Measurements from ENCODE around the gene ARID3B. TPM values are rescaled to one million over a fixed set of nuclear protein-coding genes. Genes with fewer than 3 reads are reported as not detected.

The ARID3B gene
- total RNA-seq, 1 donor = 3.6 TPM

DNA sequence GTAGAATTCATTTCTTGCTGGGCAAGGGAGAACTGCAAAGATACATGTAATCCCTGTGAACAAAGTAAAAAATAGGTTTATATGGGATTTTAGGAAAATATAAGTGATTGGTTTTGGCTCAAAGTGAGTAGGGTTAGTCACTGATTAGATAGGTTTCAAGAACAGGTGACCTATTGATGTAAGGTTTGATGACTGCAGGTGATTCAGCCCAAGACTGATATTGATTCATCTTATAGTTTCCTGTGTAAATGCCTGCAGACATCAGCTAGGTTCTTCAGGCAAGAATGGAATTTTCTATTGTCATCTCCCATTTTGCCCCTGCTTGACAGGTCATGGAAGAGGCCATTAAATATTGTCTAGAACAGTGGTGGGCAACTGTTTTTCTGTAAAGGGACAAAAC is 23.9 kb upstream of the ARID3B start:
- Histone ChIP-seq H4K20me1 (ENCODE audit: insufficient read depth, low read length) (no peaks in the 10 kb centered on the region), H3K4me2 (ENCODE audit: insufficient read depth, low read length) (no peak overlapping the region), H3K27me3 (ENCODE audit: insufficient read depth, low read length) (no peaks in the 10 kb centered on the region), H3K4me3 (ENCODE audit: insufficient read depth, low read length) (no peak overlapping the region), H3K4me1 (ENCODE audit: insufficient read depth, low read length) (peaks cover 6% of the 10 kb centered on the region), H3K27ac (ENCODE audit: low read depth, low read length) (no peak overlapping the region), H3K36me3 (ENCODE audit: insufficient read depth, low read length) (no peaks in the 10 kb centered on the region), H2AFZ (ENCODE audit: low read length) (no peak overlapping the region), H3K79me2 (ENCODE audit: insufficient read depth, low read length) (no peaks in the 10 kb centered on the region), H3K9me3 (ENCODE audit: low read depth, low read length) (no peaks in the 10 kb centered on the region)
- no peak for DNase-seq (ENCODE audit: insufficient read length, low spot score, missing footprints)
- TF ChIP-seq, protein P1, sequence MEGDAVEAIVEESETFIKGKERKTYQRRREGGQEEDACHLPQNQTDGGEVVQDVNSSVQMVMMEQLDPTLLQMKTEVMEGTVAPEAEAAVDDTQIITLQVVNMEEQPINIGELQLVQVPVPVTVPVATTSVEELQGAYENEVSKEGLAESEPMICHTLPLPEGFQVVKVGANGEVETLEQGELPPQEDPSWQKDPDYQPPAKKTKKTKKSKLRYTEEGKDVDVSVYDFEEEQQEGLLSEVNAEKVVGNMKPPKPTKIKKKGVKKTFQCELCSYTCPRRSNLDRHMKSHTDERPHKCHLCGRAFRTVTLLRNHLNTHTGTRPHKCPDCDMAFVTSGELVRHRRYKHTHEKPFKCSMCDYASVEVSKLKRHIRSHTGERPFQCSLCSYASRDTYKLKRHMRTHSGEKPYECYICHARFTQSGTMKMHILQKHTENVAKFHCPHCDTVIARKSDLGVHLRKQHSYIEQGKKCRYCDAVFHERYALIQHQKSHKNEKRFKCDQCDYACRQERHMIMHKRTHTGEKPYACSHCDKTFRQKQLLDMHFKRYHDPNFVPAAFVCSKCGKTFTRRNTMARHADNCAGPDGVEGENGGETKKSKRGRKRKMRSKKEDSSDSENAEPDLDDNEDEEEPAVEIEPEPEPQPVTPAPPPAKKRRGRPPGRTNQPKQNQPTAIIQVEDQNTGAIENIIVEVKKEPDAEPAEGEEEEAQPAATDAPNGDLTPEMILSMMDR (IDR thresholded peaks at IDR 0.05; ENCODE audit: extremely low read depth, low read depth, low read length) = no peak

DNA sequence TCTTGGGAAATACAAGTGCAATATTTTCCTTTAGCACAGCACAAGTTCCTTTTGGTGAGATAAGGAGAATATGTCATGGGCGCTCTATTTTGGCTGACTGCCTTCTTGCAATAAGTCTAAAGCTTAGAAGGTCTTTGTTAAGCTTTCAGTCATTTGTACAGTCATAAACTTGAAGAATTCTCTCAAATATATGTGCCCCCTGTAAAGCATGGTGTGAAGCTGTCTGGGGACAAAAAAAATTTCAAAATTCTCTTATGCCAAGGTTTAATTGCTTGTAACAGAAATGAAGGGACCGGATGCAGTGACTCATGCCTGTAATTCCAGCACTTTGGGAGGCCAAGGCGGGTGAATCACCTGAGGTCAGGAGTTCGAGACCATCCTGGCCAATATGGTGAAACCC is 21.7 kb upstream of the ARID3B start:
- no peaks in the 10 kb centered on the region for H3K79me2 ChIP-seq (ENCODE audit: insufficient read depth, low read length)
- TF ChIP-seq, protein P1 (IDR thresholded peaks at IDR 0.05; ENCODE audit: extremely low read depth, low read depth, low read length) = no peak
- peaks cover 9% of the 10 kb centered on the region for H3K4me1 ChIP-seq (ENCODE audit: insufficient read depth, low read length)
- no peaks in the 10 kb centered on the region for H4K20me1 ChIP-seq (ENCODE audit: insufficient read depth, low read length)
- H3K4me3 ChIP-seq (ENCODE audit: insufficient read depth, low read length) = no peak overlapping the region
- DNase-seq (ENCODE audit: insufficient read length, low spot score, missing footprints) = peak; percentile 43
- no peaks in the 10 kb centered on the region for H3K27me3 ChIP-seq (ENCODE audit: insufficient read depth, low read length)
- H3K4me2 ChIP-seq (ENCODE audit: insufficient read depth, low read length) = no peak overlapping the region
- no peak overlapping the region for H2AFZ ChIP-seq (ENCODE audit: low read length)
- no peaks in the 10 kb centered on the region for H3K36me3 ChIP-seq (ENCODE audit: insufficient read depth, low read length)
- no peaks in the 10 kb centered on the region for H3K9me3 ChIP-seq (ENCODE audit: low read depth, low read length)
- H3K27ac ChIP-seq (ENCODE audit: low read depth, low read length) = no peak overlapping the region

DNA sequence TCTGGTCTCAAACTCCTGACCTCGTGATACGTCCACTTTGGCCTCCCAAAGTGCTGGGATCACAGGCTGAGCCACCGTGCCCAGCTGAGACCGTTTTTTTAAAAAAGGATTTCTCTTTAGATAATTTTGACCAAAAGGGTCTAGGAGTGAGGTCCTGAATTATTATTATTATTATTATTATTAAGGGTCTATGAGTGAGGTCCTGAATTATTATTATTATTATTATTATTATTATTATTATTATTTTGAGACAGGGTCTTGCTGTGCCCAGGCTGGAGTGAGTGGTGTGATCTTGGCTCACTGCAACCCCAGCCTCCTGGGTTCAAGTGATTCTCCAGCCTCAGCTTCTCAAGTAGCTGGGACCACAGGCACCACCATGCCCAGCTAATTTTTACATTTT is 20.6 kb upstream of the ARID3B start:
- no peak for DNase-seq (ENCODE audit: insufficient read length, low spot score, missing footprints)
- H4K20me1 ChIP-seq (ENCODE audit: insufficient read depth, low read length) = no peaks in the 10 kb centered on the region
- no peaks in the 10 kb centered on the region for H3K79me2 ChIP-seq (ENCODE audit: insufficient read depth, low read length)
- H3K4me2 ChIP-seq (ENCODE audit: insufficient read depth, low read length) = no peak overlapping the region
- H3K9me3 ChIP-seq (ENCODE audit: low read depth, low read length) = no peaks in the 10 kb centered on the region
- peaks cover 11% of the 10 kb centered on the region for H3K4me1 ChIP-seq (ENCODE audit: insufficient read depth, low read length)
- H3K27me3 ChIP-seq (ENCODE audit: insufficient read depth, low read length) = no peaks in the 10 kb centered on the region
- no peak overlapping the region for H3K27ac ChIP-seq (ENCODE audit: low read depth, low read length)
- no peak overlapping the region for H3K4me3 ChIP-seq (ENCODE audit: insufficient read depth, low read length)
- no peaks in the 10 kb centered on the region for H3K36me3 ChIP-seq (ENCODE audit: insufficient read depth, low read length)
- no peak overlapping the region for H2AFZ ChIP-seq (ENCODE audit: low read length)
- TF ChIP-seq, protein P1 (IDR thresholded peaks at IDR 0.05; ENCODE audit: extremely low read depth, low read depth, low read length) = no peak

DNA sequence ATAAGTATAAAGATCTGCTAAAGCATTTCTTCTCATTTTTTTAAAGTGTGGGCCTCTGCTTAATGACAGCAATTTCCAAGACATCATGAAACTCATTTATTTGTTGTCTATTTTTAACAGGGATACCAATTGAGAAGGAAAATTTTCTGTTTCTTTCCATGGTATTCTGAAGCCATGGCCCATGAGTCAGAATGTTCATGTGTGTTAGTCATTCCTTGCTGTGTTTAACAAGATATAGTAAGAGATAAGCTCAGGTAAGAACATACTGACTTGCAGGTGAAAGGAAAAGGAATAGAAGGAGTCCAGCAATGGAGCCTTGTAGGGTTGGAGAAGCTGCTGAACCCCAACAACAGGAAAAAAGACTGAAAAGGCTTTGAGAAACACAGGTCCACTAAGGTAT is 17.0 kb upstream of the ARID3B start:
- Histone ChIP-seq H4K20me1 (ENCODE audit: insufficient read depth, low read length) (no peaks in the 10 kb centered on the region), H3K36me3 (ENCODE audit: insufficient read depth, low read length) (no peaks in the 10 kb centered on the region), H2AFZ (ENCODE audit: low read length) (no peak overlapping the region), H3K27ac (ENCODE audit: low read depth, low read length) (no peak overlapping the region), H3K4me1 (ENCODE audit: insufficient read depth, low read length) (peaks cover 16% of the 10 kb centered on the region), H3K79me2 (ENCODE audit: insufficient read depth, low read length) (no peaks in the 10 kb centered on the region), H3K4me3 (ENCODE audit: insufficient read depth, low read length) (no peak overlapping the region), H3K27me3 (ENCODE audit: insufficient read depth, low read length) (no peaks in the 10 kb centered on the region), H3K4me2 (ENCODE audit: insufficient read depth, low read length) (no peak overlapping the region), H3K9me3 (ENCODE audit: low read depth, low read length) (no peaks in the 10 kb centered on the region)
- no peak for DNase-seq (ENCODE audit: insufficient read length, low spot score, missing footprints)
- TF ChIP-seq, protein P1 (IDR thresholded peaks at IDR 0.05; ENCODE audit: extremely low read depth, low read depth, low read length) = no peak
